GM18868 (cell line): ENCODE measurements around the gene PTGER3.
"Not testable (repeated sequence)": the region's sequence is repeated elsewhere in the genome, so short reads cannot be mapped to it uniquely, and the experiment has no call there.

Experiments
- ATAC-seq: cut with Tn5 transposase; IDR thresholded peaks from one replicate; pipeline ENCODE4 v1.9.1; 2021; ENCODE audit warnings: mild to moderate bottlenecking, moderate library complexity; ENCODE audit not compliant: unreplicated experiment

The PTGER3 gene

GRCh38 chr1:71015745-71016144 is 31.9 kb downstream of the PTGER3 start:
- no peak for ATAC-seq

- no peak for ATAC-seq
Measured at GRCh38 chr1:71014178-71014579, 33.4 kb downstream of the PTGER3 start.

- no peak for ATAC-seq
Measured at GRCh38 chr1:71002709-71003475, 44.7 kb downstream of the PTGER3 start.

- no peak for ATAC-seq
Measured at GRCh38 chr1:71001624-71002023, 46.0 kb downstream of the PTGER3 start.

GRCh38 chr1:70997793-70998192 is 49.8 kb downstream of the PTGER3 start:
- ATAC-seq: no peak

GRCh38 chr1:70994753-70995268 is 52.8 kb downstream of the PTGER3 start:
- ATAC-seq: no peak

- ATAC-seq: no peak
Measured at GRCh38 chr1:70993798-70994197, 53.8 kb downstream of the PTGER3 start.

- ATAC-seq: no peak
Measured at GRCh38 chr1:70992521-70992920, 55.1 kb downstream of the PTGER3 start.

- ATAC-seq: no peak
Measured at GRCh38 chr1:70990469-70991253, 57.0 kb downstream of the PTGER3 start.

GRCh38 chr1:70987497-70987896 is 60.1 kb downstream of the PTGER3 start:
- no peak for ATAC-seq

GRCh38 chr1:70985776-70986225 is 61.8 kb downstream of the PTGER3 start:
- not testable (repeated sequence) for ATAC-seq

- not testable (repeated sequence) for ATAC-seq
Measured at GRCh38 chr1:70985278-70985677, 62.3 kb downstream of the PTGER3 start.

GRCh38 chr1:70980361-70980760 is 67.3 kb downstream of the PTGER3 start:
- no peak for ATAC-seq

- ATAC-seq: no peak
Measured at GRCh38 chr1:70979881-70980280, 67.7 kb downstream of the PTGER3 start.

- ATAC-seq: no peak
Measured at GRCh38 chr1:70979313-70979712, 68.3 kb downstream of the PTGER3 start.

- ATAC-seq: no peak
Measured at GRCh38 chr1:70978623-70979022, 69.0 kb downstream of the PTGER3 start.

- ATAC-seq: no peak
Measured at GRCh38 chr1:70977575-70977974, 70.0 kb downstream of the PTGER3 start.

GRCh38 chr1:70977041-70977440 is 70.6 kb downstream of the PTGER3 start:
- no peak for ATAC-seq

- no peak for ATAC-seq
Measured at GRCh38 chr1:70973754-70974153, 73.9 kb downstream of the PTGER3 start.

GRCh38 chr1:70970407-70970806 is 77.2 kb downstream of the PTGER3 start:
- no peak for ATAC-seq

- ATAC-seq: peak; percentile 80
Measured at GRCh38 chr1:70966018-70966638, 81.5 kb downstream of the PTGER3 start.
